Naive thymus-derived CD8-positive, alpha-beta T cell (primary cell): ENCODE results near the gene C1RL. TPM values are rescaled to one million over a fixed set of nuclear protein-coding genes. Genes with fewer than 3 reads are reported as not detected.
"Not testable (repeated sequence)": the region's sequence is repeated elsewhere in the genome, so short reads cannot be mapped to it uniquely, and the experiment has no call there.

Experiments
- ATAC-seq, 2 donors: fragments of 150-1000 bp; cut with Tn5 transposase in 1 of 2; sonication (Bioruptor Pico), chemical (Tn5 transposase) in 1 of 2; 1 replicate in 1 of 2; 2 replicates in 1 of 2; pipeline ENCODE4 v1.10.0; 2021; ENCODE audit warnings: mild to moderate bottlenecking in 2 of 2, moderate library complexity in 2 of 2
- POLR2A ChIA-PET: fragments of 350-600 bp; sonication (Branson Sonifier 250); formaldehyde crosslinking; loops from one replicate; lab custom pipeline; 2021; ENCODE audit warnings: antibody characterized with exemption; lab: Charles Lee
- DNase-seq, 10 donors: peaks; one replicate each; pipeline versions ENCODE4 v3.0.0 to v3.0.0-alpha.2; 2020 to 2022
- H3K27ac Mint-ChIP-seq, 10 donors: one replicate each; pipeline ENCODE4 v1.8.0; 2020 to 2022; ENCODE audit warnings: mild to moderate bottlenecking in 10 of 10, mixed read lengths in 10 of 10, moderate library complexity in 4 of 10, inconsistent platforms in 1 of 10
- H3K27me3 Mint-ChIP-seq, 5 donors: one replicate each; pipeline ENCODE4 v1.8.0; 2021 to 2022; ENCODE audit warnings: mixed read lengths in 5 of 5
- H3K36me3 Mint-ChIP-seq, 3 donors: one replicate each; pipeline ENCODE4 v1.8.0; 2020 to 2022; ENCODE audit warnings: mixed read lengths in 3 of 3, mild to moderate bottlenecking in 2 of 3, inconsistent platforms in 1 of 3
- H3K4me1 Mint-ChIP-seq, 4 donors: one replicate each; pipeline ENCODE4 v1.8.0; 2021 to 2022; ENCODE audit warnings: mixed read lengths in 4 of 4
- H3K4me3 Mint-ChIP-seq, 10 donors: one replicate each; pipeline ENCODE4 v1.8.0; 2020 to 2022; ENCODE audit warnings: mild to moderate bottlenecking in 10 of 10, mixed read lengths in 10 of 10, moderate library complexity in 6 of 10, inconsistent platforms in 1 of 10
- H3K9me3 Mint-ChIP-seq, 9 donors: one replicate each; pipeline ENCODE4 v1.8.0; 2020 to 2022; ENCODE audit warnings: mixed read lengths in 9 of 9, mild to moderate bottlenecking in 3 of 9, inconsistent platforms in 1 of 9, moderate library complexity in 1 of 9
- polyA plus RNA-seq, 3 donors: library from polyadenylated mRNA; unstranded; fragments of 300-500 nt; fragmentation: Illumina TruSeq; gene quantifications; one replicate each; pipeline ENCODE4 v1.2.3, GENCODE V29; 2021
- total RNA-seq, 8 experiments: library from RNA in 2 of 8; stranded (reverse) in 2 of 8; gene quantifications; one replicate each; pipeline ENCODE4 v1.2.3 and lab custom pipeline; 2021 to 2026

Gene C1RL
- total and polyA plus RNA-seq, 5 experiments from 2014 or later: 3.7 to 24.1 (median 5.7) TPM

GRCh38 chr12:7065073-7065623 is 43.9 kb downstream of the C1RL start:
- POLR2A ChIA-PET: no interaction called here
- H3K27ac Mint-ChIP-seq: no peak overlapping the region
- H3K9me3 Mint-ChIP-seq: no peaks in the 10 kb centered on the region
- no peaks in the 10 kb centered on the region for H3K4me1 Mint-ChIP-seq
- H3K36me3 Mint-ChIP-seq: no peaks in the 10 kb centered on the region
- no peak overlapping the region for H3K4me3 Mint-ChIP-seq
- peaks cover 5 to 18% (median 11%) of the 10 kb centered on the region in 5 donors for H3K27me3 Mint-ChIP-seq
- no peak for ATAC-seq
- no peak for DNase-seq

GRCh38 chr12:7064516-7064915 is 44.5 kb downstream of the C1RL start:
- ATAC-seq (no peak), DNase-seq (no peak)
- Mint-ChIP-seq H3K4me3 (no peak overlapping the region), H3K9me3 (no peaks in the 10 kb centered on the region), H3K27me3 (peaks cover 8 to 19% (median 17%) of the 10 kb centered on the region in 5 donors), H3K27ac (no peak overlapping the region), H3K36me3 (no peaks in the 10 kb centered on the region), H3K4me1 (no peaks in the 10 kb centered on the region)
- POLR2A ChIA-PET: no interaction called here

- H3K27me3 Mint-ChIP-seq: peaks cover 8 to 29% (median 18%) of the 10 kb centered on the region in 5 donors
- ATAC-seq (no peak), DNase-seq (no peak)
- H3K4me3 Mint-ChIP-seq: no peak overlapping the region
- H3K27ac Mint-ChIP-seq: no peak overlapping the region
- H3K36me3 Mint-ChIP-seq: no peaks in the 10 kb centered on the region
- H3K4me1 Mint-ChIP-seq: no peaks in the 10 kb centered on the region
- POLR2A ChIA-PET: no interaction called here
- H3K9me3 Mint-ChIP-seq: no peaks in the 10 kb centered on the region
These were observed 47.4 kb downstream of the C1RL start for GRCh38 chr12:7061596-7061995.

- POLR2A ChIA-PET: no interaction called here
- no peaks in the 10 kb centered on the region for H3K9me3 Mint-ChIP-seq
- DNase-seq: no peak
- H3K4me1 Mint-ChIP-seq: no peaks in the 10 kb centered on the region
- no peak for ATAC-seq
- H3K36me3 Mint-ChIP-seq: no peaks in the 10 kb centered on the region
- no peak overlapping the region for H3K4me3 Mint-ChIP-seq
- H3K27me3 Mint-ChIP-seq: peaks cover 8 to 29% (median 18%) of the 10 kb centered on the region in 5 donors
- H3K27ac Mint-ChIP-seq: no peak overlapping the region
These were observed 47.9 kb downstream of the C1RL start for GRCh38 chr12:7061138-7061537.

DNA sequence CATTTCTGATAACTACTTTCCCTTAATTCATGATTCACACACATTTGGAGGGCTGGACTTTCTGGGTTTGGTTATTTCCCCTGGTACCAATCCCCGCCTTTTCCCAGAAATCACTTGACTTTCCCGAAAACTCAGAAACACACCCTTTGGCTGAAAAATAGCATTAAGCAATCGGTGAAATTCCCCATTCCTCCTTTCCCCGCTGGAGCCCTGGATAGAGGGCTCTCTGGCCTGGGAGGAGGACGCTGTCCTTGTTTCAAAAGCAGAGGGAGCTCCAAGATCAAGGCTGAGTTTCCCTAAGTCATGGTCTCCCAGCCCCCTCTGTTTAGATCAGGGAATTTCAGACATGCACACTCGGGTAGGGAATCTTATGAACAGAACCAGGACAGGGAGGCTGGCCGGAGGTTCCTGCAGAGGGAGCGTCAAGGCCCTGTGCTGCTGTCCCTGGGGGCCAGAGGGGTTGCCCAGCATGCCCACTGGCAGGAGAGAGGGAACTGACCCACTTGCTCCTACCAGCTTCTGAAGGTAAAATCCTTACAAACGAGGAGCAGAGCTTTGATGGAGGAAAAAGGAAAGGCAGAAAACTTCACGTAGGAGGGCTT is 48.6 kb downstream of the C1RL start, which contains the start of gene C1S:
C1S (plus strand) TSS at position 366 of the 602 bp plus-strand sequence. CDS start 1,195 bp downstream, outside the sequence.
- Mint-ChIP-seq H3K4me3 (no peak within 1 kb of the TSS), H3K4me1 (no peaks in the 10 kb centered on the region), H3K27me3 (peaks cover 6 to 29% (median 18%) of the 10 kb centered on the region in 5 donors), H3K36me3 (no peaks in the 10 kb centered on the region), H3K9me3 (no peaks in the 10 kb centered on the region), H3K27ac (no peak within 1 kb of the TSS)
- ATAC-seq (no peak), DNase-seq (no peak)
- POLR2A ChIA-PET: no interaction called here

DNA sequence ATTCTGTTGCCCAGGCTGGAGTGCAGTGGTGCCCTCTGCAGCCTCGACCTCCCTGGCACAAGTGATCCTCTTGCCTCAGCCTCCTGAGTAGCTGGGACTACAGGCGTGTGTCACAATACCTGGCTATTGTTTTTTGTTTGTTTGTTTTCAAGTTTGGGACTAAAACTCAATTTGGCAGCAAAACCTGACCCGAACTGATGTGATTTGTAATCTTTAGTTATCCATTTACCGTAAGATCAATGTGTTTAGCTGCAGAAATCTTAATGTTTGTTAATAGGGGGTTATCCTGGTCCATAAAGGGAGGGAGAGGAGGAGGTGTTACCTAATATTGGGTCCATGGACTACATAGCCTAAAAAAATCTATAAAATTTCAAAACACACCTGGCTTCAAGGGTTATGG is 49.2 kb downstream of the C1RL start:
- ATAC-seq: no peak
- H3K36me3 Mint-ChIP-seq: no peaks in the 10 kb centered on the region
- POLR2A ChIA-PET: no interaction called here
- peaks cover 6 to 29% (median 22%) of the 10 kb centered on the region in 5 donors for H3K27me3 Mint-ChIP-seq
- DNase-seq: no peak
- H3K4me1 Mint-ChIP-seq: no peaks in the 10 kb centered on the region
- H3K4me3 Mint-ChIP-seq: no peak overlapping the region
- no peak overlapping the region for H3K27ac Mint-ChIP-seq
- no peaks in the 10 kb centered on the region for H3K9me3 Mint-ChIP-seq

DNA sequence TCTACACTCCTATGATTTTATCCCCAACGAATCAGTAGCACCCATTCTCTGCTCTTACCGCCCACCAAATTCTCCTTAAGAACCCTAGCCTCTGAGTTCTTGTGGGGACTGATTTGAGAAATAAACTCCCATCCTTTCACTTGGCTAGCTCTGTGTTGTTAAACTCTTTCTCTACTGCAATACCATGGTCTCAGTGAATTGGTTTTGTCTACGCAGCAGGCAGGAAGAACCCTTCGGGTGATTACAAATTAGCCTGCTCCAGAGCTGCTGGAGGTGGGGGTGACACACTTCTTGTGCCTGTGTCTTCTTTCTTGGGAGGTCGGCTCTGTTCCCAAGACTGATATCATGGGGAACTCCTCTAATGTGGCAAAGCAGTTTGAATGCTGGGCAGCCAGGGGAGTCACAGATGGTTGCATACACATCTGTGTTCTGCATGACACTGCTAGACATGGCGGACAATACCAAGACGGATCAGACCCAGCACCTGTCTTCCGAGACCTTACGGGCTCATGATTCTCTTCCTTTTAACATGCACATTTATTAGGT is 50.1 kb downstream of the C1RL start:
- no peaks in the 10 kb centered on the region for H3K9me3 Mint-ChIP-seq
- no peak overlapping the region for H3K4me3 Mint-ChIP-seq
- POLR2A ChIA-PET: no interaction called here
- H3K4me1 Mint-ChIP-seq: no peaks in the 10 kb centered on the region
- no peak overlapping the region for H3K27ac Mint-ChIP-seq
- ATAC-seq (no peak), DNase-seq (no peak)
- no peaks in the 10 kb centered on the region for H3K36me3 Mint-ChIP-seq
- H3K27me3 Mint-ChIP-seq: peaks cover 6 to 29% (median 27%) of the 10 kb centered on the region in 5 donors

- ATAC-seq (no peak), DNase-seq (no peak)
- H3K27ac Mint-ChIP-seq: no peak overlapping the region
- peaks cover 6 to 29% (median 27%) of the 10 kb centered on the region in 5 donors for H3K27me3 Mint-ChIP-seq
- POLR2A ChIA-PET: no interaction called here
- no peaks in the 10 kb centered on the region for H3K36me3 Mint-ChIP-seq
- no peaks in the 10 kb centered on the region for H3K4me1 Mint-ChIP-seq
- no peak overlapping the region for H3K4me3 Mint-ChIP-seq
- H3K9me3 Mint-ChIP-seq: no peaks in the 10 kb centered on the region
These were observed 50.7 kb downstream of the C1RL start for GRCh38 chr12:7058163-7058845.

GRCh38 chr12:7055736-7056135 is 53.3 kb downstream of the C1RL start:
- H3K4me1 Mint-ChIP-seq, POLR2A ChIA-PET, H3K9me3 Mint-ChIP-seq: not testable (repeated sequence)

DNA sequence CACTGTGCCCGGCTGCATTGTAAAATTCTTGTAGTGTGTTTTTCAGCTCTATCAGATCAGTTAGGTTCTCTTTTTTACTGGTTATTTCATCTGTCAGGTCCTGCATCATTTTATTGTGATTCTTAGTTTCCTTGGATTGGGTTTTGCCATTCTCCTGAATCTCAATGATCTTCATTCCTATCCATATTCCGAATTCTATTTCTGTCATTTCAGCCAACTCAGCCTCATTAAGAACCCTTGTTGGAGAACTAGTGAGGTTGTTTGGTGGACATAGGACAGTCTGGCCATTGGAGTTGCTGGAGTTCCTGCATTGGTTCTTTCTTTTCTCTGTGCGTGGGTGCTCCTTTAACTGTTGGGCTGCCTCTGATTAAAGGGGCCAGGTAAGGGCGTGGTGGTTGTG is 54.1 kb downstream of the C1RL start:
- POLR2A ChIA-PET: no interaction called here
- Mint-ChIP-seq H3K27ac (no peak overlapping the region), H3K36me3 (no peaks in the 10 kb centered on the region), H3K9me3 (no peaks in the 10 kb centered on the region), H3K27me3 (peaks cover 3 to 24% (median 14%) of the 10 kb centered on the region in 5 donors), H3K4me1 (no peaks in the 10 kb centered on the region), H3K4me3 (no peak overlapping the region)
- DNase-seq: no peak
- ATAC-seq: no peak

More at GRCh38 chr12:7055736-7056135, 53.3 kb downstream of the C1RL start:
- DNase-seq, H3K36me3 Mint-ChIP-seq, ATAC-seq, H3K4me3 Mint-ChIP-seq, H3K27ac Mint-ChIP-seq: not testable (repeated sequence)
- H3K27me3 Mint-ChIP-seq: peaks cover 3 to 30% (median 19%) of the 10 kb centered on the region in 5 donors

DNA sequence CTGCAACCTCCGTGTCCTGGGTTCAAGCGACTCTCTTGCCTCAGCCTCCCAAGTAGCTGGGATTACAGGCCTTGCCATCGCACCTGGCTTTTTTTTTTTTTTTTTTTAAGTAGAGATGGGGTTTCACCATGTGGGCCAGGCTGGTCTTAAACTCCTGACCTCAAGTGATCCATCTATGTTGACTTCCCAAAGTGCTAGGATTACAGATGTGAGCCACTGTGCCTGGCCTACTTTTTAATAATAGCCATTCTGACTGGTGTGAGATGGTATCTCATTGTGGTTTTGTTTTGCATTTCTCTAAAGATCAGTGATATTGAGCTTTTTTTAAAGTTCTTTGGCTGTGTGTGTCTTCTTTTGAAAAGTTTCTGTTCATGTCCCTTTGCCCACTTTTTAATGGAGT is 59.0 kb downstream of the C1RL start:
- H3K9me3 Mint-ChIP-seq, H3K27ac Mint-ChIP-seq, H3K36me3 Mint-ChIP-seq, DNase-seq, H3K4me3 Mint-ChIP-seq, ATAC-seq, POLR2A ChIA-PET: not testable (repeated sequence)
- peaks cover 2 to 14% (median 10%) of the 10 kb centered on the region in 4 donors for H3K4me1 Mint-ChIP-seq
- H3K27me3 Mint-ChIP-seq: peaks cover 0 to 13% (median 0%) of the 10 kb centered on the region in 5 donors

- peaks cover 0 to 11% (median 0%) of the 10 kb centered on the region in 5 donors for H3K27me3 Mint-ChIP-seq
- H3K27ac Mint-ChIP-seq, H3K4me3 Mint-ChIP-seq, ATAC-seq, DNase-seq, POLR2A ChIA-PET, H3K9me3 Mint-ChIP-seq, H3K36me3 Mint-ChIP-seq: not testable (repeated sequence)
- peaks cover 2 to 14% (median 10%) of the 10 kb centered on the region in 4 donors for H3K4me1 Mint-ChIP-seq
These were observed 59.5 kb downstream of the C1RL start for GRCh38 chr12:7049445-7049951.

GRCh38 chr12:7047306-7047705 is 61.7 kb downstream of the C1RL start:
- H3K27me3 Mint-ChIP-seq: peaks cover 0 to 5% (median 0%) of the 10 kb centered on the region in 5 donors
- DNase-seq (no peak), ATAC-seq (no peak)
- no peaks in the 10 kb centered on the region for H3K9me3 Mint-ChIP-seq
- H3K4me3 Mint-ChIP-seq: peak overlapping the region in 1 of 10 donors; percentile 9
- peaks cover 4 to 14% (median 10%) of the 10 kb centered on the region in 4 donors for H3K4me1 Mint-ChIP-seq
- POLR2A ChIA-PET: no interaction called here
- H3K27ac Mint-ChIP-seq: peak overlapping the region in 3 of 10 donors; percentile 18 to 62 (median 30)
- H3K36me3 Mint-ChIP-seq: no peaks in the 10 kb centered on the region
